NCI-H774 (cell line): ENCODE data around the gene SLC6A17.

Source experiments
- DNase-seq: peaks from one replicate; lab custom pipeline; 2025; lab: John Stamatoyannopoulos, UW

SLC6A17 gene

DNA sequence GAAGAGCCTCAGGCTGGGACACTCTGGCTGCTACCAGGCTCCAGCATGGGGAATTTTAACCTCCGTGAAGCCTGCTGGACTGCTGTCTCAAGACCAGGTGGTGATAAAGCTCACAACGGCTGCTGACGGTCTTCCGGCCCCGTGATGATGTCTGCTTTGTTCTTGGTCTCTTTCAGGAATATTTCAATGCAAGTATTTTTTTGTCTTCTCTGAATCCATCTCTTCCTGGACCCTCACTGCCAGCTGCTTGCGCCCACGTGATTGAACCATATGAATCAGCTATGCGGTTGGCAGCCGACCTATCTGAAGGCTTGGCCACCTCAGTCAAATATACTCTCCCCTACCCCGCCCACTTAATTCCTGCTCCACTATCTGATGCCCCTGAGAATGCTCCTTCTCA, 14.6 kb upstream of the SLC6A17 start:
- peak; percentile 44 for DNase-seq

DNA sequence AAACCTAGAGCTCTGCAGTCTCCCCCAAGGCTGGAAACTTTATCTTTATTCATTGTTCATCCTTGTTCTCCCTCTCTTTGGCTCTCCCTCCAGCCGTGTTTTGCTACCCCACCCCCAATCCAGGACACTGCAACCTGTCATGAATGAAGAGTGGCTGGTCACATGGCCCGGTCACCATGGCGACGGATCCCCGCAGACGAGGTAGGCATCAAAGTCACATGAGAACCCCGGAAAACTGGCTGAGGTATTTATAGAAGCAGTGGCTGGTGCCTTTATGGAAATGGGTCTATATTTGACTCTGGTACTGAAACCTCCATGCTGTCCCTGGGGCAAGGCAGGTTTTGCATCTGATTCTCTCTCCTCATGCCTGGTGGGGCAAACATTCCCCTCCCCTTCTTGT, 13.4 kb upstream of the SLC6A17 start:
- peak; percentile 91 for DNase-seq

DNA sequence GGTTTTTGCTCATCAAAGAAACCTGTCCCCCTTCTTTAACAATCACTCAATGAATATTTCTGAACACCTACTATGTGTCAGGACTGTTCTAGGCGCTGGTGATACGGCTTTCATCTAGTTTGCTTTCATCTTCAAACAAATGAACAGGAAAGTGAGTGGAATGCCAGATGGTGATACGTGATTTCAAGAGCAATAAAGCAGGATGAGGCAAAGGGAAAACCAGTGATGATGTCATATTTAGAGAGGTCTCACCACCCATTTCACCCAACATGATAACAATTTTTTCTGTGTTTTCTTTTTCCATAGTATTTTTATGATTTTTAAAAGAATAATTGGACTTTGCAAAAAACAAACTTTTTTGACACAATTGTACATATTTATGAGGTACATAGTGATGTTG, 11.3 kb upstream of the SLC6A17 start:
- no peak for DNase-seq

DNA sequence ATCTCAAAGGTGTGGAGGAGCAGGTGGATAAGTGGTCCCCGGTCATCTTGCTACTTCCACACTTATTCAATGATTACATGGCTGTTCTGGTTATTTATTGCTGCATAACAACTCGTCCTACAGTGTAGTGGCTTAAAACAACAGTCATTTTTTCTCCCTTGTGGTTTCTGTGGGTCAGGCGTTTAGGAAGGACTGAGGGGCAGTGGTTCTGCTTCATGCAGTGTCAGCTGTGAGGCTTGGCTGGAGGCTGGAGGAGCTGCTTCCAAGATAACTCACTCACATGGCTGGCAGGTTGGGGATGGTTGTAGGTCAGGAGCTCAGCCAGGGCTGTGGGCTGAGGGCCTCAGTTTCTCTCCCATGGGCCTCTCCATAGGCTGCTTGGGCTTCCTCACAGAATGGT, 5.9 kb upstream of the SLC6A17 start:
- no peak for DNase-seq

DNA sequence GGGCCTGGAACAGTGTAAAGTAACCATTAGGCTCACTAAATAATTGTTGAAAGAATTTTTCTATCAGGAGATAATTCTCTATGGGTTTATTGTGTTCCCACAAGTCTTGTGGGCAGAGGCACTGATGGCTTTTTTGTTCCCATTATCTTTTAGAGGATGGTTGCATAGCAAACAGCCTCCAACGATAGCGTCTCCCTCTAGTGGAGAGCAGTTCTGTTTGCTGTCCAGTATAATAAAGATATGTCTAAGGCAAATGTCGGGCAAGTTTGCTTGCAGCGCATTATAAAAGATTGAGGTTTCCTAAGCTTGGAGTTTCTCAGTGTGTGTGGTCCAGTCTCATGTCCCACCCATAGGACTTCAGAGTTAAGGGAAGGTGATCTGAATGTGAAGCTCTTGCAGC, 1.3 kb upstream of the SLC6A17 start:
- DNase-seq = no peak

DNA sequence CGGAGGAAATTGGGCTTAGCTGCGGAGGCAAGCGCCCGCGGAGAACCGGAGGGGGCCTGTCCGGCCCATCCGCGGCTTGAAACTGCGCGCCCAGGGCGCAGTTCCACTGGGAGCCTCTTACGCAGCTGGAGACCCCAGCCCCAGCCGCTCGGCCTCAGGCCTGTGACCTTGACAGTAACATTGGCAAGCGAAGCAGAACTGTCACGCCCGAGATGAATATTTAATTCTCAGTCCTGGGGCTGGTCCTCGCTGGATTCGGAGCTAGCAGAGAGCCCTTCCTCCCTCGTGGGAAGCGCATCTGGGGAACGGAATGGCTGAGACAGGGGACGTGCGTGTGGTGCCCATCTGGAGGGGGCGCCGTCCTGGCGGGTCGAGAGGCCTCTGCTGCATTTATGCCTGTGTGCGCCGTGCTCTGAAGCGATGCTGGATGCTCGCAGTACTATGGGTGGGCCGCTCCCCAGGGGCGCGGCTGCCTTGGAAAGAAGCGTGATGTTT, 928 bp downstream of the SLC6A17 start:
- no peak for DNase-seq

DNA sequence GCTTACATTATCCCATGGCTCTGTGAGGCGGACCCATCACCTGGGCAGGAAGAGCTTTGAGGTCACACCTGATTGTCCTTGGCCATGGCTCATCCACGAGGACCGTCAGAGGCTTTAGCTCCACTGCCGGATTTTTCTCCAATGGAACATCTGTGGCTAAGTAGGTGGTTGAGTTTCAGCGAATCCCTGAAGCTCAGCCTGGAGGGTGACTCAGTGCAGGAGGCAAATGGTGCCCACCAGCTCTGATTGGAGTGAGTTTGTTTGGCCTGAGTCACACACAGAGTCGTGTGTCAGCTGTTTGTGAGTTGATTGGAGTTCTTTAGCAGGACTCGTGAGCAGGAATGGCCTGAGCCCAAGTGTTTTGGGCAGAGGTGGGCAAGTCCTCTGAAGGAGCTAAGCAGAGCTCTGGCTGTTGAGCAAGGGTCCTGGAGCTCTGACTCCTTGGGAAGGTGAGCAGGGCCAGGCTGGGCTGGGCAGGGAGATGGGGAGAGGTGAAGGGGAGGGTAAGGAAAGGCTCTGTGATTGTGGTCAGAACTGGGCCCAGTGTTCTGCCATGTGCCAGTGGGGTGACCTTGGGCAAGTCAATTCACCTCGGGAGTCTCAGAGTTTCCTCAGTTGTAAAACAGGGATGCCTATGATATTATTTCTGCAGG, 2.0 kb downstream of the SLC6A17 start:
- no peak for DNase-seq

DNA sequence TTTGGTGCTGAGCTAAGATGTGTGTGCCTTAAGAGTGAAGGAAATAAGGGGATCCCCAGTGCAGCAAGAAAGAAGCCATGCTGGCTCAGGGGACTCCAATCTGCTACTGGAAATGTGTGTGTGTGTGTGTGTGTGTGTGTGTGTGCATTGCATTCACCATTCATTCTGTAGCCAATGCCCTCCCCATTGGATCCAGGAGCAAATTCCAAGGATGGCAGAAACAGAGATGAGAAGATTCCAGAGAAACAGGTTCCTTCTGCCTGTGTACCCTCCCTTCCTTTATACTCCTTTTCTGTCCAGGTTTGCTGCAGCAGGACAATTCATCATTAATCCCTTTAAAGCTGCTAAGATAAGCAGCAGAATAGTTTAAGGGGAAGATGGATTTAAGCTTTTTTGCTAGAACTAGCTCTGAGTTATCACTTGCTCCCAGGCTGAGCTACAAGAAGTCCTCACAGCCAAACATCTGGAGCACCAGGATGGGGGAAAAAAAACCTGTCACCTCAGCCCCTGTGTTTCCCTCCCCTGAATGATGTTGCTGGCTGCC, 3.2 kb downstream of the SLC6A17 start:
- no peak for DNase-seq

DNA sequence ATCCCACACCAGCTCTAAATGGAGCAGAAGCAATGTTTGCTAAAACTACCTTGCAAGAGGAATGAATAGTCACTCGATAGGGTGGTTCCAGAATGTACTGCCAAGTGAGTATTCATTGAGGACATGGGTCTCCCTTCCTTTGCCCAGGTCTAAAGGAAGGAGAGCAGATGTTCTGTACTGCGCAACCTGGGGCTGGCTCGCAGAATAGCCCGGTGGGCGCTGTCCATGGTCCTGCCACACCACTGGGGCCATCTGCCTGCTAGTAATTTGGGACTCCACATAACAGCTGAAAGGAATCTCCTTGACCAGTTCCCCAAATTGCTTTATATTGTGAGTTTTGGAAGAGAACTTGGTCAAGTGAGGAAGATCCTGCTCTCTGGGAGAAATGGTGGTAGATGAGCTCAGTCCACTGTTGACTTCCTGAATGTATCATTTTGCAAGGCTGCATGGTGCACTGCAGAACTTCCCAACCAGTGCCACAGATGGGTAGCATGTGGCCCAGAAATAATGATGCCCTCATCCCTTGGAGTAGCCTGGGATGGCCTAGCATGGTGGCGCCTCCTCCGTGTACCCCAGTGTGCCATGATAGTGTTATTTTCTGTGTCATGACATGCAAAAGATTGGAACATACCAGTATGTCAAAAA, 5.7 kb downstream of the SLC6A17 start:
- DNase-seq = no peak

DNA sequence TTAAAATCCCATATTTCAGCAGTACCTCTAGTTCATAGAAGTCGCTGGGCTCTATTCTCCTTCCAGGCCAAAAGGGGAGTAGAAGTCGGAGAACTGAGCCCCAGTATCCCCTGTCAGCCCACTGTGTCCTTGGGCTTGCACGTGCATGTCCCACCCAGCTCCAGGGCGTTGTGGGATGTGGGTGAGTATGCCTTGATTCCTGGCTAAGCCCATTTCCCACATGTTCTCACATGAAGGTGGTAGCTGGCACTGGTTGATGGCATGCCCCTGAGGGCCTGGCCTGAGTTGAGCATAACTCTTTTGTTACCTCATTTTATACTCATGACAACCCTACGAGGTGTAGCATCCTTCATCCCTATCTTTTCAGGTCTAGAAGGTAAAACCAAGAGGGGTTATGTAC, 8.0 kb downstream of the SLC6A17 start:
- DNase-seq = no peak

DNA sequence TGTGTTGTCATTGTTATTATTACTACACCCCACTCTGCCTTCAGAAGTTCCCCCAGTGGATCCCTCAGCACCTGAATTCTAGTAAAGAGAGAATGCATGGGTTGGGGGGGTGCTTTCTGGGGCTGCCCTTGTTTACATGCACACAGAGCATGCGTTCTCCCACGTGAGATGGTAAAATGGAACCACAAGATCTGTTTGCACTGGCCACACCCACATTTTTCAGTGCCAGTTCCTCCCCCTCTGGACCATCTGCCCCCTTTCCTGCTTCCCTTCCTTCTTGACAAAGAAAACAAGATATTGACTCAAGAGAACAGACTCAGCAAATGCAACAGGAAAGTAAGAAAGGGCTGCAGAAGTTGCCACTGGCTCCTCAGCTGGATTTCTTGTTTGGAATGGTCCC, 8.9 kb downstream of the SLC6A17 start:
- DNase-seq = no peak

DNA sequence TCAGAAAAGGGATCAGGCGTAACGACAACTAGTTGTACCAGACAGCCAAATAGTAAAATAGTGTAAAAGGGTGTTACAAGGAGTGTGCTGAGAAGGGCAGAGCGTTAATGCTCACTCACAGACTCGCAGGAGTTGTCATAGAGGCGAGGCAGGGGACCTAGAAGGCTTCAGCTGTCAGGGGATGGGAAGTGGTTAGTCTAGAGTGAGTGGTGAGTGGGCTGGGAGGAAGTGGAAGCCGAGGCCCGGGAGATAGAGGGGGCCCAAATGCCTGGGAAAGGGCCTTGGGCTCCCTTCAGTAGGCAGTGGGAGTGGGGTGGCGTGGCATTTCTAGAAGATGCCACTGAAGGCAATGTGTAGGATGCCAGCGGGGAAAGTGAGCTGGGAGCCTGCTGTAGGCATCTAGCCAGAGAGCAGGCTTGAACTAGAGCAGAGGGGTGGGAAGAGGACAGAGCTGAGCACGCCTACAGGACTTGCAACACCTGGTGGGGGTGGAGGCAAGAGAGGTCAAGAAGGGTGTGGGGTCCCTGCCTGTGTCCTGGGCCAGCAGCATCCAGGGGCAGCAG, 10.3 kb downstream of the SLC6A17 start:
- no peak for DNase-seq

DNA sequence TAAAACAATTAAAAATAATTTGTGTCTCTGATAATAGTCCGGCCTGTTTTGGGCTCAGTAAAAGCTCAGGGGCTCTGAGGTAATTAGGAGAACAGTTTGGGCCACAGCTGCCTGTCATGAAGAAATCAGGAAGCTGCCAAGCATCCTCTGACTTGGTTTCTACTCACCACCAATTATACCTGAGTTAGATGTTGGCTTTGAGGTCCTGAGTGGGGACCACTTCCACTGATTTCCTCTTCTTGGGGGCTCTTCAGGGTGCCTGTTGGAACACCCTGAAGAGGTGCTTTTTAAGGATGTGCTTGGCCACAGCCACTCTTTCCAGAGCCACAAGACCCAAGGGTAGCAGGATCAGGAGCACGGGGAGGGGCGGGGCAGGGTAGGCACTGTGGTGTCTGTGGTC, 10.9 kb downstream of the SLC6A17 start:
- DNase-seq = no peak

DNA sequence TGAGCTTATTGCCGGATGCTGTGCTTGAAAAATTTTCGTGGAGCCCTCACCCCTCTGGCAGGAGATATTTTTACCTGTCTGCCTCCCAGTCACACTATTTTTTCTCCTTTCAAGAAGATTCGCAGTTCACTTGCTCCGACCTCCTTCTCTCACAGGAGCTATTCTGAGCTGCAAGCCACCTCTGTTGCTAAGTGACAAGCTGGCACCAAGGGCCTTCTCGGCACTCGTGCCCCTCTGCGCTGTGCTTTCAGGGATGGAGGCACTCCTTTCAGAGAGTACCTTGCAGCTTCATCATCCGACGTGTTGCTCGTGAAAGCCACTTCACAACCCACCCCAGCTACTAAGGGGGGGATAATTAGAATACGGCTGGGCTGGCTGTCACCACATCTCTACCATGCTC, 11.6 kb downstream of the SLC6A17 start:
- no peak for DNase-seq

DNA sequence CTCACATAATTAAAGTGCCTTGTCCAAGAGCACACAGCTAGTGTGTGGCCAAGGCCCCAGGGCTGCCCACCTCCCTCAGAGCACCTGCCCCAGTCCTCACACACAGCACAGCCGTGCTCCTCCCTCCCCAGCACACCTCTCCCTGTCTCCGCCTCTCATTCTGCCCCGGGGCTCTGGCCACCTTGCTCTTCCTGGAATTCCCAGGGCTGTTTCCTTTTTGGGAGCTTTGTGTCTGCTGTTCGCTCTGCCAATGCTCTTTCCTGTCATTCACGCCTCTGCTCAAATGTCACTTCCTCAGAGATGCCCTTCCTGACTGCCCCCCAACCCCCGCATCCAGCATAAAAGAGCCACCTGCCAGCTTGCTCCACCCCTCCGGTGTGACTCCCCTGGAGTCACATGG, 13.3 kb downstream of the SLC6A17 start:
- no peak for DNase-seq

DNA sequence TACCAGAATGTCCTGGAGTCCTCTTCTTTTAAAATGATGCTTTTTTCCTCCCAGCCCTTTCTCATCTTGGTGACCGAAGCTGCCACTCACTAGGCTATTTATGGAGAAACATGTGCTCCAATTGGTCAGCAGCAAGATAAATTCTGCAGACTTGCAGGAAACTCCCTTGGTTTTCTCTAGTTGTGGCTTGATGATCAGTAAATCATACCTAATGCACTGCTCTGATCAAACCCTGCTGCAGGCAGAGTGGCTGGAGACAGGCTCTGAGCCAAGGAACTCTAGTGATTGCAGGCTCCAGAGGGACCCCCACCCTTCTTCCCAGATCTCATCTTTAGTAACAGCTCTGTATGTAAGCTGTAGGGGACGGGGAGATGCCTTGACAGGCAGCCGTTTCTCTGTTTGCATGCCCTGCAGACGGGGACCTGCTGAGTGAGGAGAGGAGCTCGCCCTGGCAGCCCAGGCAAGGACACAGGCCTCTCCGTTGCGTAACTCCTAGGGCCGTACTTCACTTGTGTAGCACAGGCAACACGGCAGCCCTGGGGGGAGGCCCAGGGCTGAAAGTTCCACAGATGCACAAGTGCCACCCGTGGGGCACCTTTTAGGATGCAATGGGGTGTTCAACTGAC, 14.5 kb downstream of the SLC6A17 start:
- DNase-seq = no peak

DNA sequence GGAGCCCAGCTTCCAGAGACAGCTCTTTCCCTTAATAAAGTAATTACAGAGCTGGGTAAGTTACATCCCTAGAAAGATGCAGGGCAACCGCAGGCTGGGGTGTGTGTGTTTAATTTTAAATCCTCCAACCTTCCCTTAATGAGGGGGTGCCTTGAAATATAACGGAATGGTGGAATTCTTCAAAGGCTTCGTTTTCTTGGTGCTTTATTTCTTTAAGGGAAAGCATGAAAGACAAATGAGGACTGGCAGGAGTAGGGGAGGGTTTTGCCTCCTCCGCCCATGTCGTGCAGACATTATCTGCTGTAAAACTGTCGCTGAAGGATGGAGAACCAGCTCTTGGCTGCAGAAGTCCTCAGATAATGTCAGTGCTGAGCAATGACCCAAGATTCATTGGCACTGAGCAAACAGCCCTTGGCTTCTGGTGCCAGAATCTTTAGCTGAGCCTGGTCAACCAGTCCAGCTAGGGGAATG, 15.5 kb downstream of the SLC6A17 start:
- DNase-seq = no peak

DNA sequence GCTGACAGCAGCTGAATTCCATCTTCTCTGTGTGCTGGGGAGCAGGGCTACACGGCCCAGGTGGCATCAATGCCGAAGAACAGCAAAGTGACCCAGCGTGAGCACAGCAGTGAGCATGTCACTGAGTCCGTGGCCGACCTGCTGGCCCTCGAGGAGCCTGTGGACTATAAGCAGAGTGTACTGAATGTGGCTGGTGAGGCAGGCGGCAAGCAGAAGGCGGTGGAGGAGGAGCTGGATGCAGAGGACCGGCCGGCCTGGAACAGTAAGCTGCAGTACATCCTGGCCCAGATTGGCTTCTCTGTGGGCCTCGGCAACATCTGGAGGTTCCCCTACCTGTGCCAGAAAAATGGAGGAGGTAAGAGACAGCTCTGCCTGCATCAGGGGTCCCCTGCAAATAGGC, 16.6 kb downstream of the SLC6A17 start:
- DNase-seq = no peak

DNA sequence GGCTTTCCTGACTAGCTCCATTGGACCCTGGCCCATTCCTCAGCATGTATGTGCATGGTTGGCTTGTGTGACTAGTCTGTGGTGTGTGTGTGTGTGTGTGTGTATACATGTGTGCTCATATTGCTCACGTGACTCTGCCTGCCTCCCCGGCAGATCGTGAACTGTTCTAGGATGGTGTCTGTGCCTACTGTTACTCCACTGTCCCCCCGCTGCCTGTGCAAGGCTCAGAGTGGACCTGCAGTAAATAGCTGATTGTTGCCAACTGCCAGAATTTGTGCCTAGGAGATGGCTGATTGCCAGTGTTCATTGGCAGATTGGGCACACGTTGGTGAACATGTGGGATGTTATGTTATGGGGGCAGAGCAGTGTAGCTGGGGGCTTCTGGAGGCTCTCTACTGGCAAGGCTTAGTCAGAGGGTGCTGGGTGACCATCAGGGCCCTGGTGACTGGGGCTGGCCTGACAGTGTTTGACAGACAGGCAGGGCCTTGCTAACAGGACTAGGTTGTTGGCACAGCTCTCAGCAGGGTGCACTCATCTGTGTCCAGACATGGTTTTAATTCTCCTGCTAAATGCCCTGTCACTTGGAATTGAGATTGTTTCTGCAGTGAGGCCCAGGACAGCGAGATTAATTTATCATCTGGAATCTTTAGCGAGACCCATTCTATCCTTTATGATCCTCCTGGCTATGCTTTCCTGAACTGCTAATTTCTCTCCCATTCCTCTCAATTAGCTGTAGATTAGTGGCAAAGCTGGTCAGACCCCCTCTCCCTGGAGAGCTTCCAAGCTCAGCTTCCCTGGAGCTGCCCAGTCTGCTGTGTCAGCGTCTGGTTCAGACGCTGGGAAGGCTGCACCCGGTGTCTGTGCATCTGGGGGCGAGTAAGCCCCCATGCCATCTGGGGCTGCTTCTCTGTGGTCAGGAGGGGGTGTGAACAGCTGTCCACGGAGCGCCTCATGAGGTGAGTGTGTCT, 20.8 kb downstream of the SLC6A17 start:
- DNase-seq = no peak

DNA sequence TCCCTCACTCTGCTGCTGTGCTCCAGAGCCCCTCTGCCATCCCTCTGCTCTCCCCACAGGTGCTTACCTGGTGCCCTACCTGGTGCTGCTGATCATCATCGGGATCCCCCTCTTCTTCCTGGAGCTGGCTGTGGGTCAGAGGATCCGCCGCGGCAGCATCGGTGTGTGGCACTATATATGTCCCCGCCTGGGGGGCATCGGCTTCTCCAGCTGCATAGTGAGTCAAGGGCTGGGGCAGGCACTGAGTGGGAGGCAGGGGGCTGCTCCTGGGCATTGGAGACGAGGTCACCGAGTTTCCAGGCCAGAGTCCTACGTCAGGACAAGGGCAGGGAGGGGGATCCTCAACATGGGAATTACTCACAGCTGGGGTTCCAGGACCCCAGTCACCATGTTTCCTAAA, 21.7 kb downstream of the SLC6A17 start:
- DNase-seq = no peak

DNA sequence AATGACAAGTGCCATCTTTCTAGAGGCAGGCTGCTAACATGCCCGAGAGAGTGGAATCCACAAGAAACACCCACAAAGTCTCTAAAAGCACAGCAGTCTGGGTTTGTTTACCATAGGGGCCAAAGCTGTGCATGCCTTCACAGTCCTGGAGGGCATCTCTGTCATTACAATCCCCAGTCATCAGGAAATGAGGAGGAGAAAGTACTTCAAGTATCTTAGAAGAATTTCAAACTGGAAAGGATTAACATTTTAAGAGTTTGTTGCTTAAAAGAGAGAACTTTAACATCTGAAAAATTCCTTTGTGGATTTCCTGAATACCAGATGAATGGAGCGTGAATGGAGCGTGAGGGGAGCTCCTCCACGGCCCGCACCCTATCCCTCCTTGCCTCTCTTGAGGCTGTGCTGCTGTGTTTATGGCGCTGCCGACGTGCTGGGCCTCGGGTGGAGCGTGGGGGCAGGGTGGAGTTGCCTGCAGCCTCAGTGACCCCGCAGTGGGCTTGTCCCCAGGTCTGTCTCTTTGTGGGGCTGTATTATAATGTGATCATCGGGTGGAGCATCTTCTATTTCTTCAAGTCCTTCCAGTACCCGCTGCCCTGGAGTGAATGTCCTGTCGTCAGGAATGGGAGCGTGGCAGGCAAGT, 23.3 kb downstream of the SLC6A17 start:
- no peak for DNase-seq
